ENCODE results near the gene MXI1.

The MXI1 gene

DNA sequence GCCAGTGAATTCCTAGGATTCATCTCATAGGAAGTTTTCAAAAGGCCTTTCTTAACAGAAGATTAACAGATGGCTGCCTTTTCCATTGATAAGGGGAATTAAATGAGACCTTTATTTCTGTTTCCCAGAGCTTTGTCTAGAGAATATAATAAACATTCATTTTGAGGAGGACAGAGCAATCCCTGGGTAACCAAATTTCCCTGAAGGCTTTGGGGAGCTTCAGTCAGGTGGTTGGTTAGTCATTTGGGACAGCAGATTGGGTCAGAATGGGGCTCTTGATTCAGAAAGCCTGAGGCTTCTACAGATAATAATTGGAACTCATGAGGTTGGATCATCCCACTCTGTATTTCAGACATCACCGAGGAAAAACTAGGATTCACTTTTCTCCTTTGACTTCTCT lies 21.8 kb downstream of the MXI1 start:
- CTCF ChIA-PET = interaction anchor here (0.5 to 0.7 kb wide), 3 partner anchors 28 to 54 kb away, joined by 3 to 5 read pairs (median 4); no protein-coding TSS in a partner anchor
- H3K27ac ChIP-seq = no peak overlapping the region
- TF ChIP-seq, protein P1, sequence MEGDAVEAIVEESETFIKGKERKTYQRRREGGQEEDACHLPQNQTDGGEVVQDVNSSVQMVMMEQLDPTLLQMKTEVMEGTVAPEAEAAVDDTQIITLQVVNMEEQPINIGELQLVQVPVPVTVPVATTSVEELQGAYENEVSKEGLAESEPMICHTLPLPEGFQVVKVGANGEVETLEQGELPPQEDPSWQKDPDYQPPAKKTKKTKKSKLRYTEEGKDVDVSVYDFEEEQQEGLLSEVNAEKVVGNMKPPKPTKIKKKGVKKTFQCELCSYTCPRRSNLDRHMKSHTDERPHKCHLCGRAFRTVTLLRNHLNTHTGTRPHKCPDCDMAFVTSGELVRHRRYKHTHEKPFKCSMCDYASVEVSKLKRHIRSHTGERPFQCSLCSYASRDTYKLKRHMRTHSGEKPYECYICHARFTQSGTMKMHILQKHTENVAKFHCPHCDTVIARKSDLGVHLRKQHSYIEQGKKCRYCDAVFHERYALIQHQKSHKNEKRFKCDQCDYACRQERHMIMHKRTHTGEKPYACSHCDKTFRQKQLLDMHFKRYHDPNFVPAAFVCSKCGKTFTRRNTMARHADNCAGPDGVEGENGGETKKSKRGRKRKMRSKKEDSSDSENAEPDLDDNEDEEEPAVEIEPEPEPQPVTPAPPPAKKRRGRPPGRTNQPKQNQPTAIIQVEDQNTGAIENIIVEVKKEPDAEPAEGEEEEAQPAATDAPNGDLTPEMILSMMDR (conservative IDR thresholded peaks at IDR 0.05; ENCODE audit: low read depth) = no peak
- DNase-seq (ENCODE audit: low spot score) = no peak
- POLR2A ChIA-PET (ENCODE audit: low non-redundant PET) = interaction anchor here (0.5 kb wide), 1 partner anchor 345 kb away, joined by 3 read pairs; no protein-coding TSS in a partner anchor

DNA sequence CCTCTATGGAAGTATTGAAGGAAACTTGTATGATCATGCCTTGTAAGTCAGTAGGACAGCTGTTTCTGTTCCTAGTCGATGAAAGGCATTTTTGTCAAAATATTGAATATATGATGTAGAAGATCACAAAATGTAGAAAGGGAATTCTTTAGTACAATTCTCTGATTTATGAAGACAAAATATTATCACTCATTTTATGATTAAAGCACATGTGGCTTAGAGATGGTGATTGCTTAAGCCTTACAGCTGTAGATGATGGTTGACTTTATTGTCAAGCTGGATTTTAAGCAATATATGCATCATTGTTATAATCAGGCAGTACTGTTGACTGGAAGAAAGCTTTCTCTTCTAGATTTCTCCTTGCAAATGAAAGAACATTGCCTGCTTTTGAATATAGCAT lies 26.4 kb downstream of the MXI1 start:
- ChIA-PET POLR2A (ENCODE audit: low non-redundant PET) (no interaction called here), CTCF (no interaction called here)
- TF ChIP-seq, protein P1 (conservative IDR thresholded peaks at IDR 0.05; ENCODE audit: low read depth) = no peak
- no peak overlapping the region for H3K27ac ChIP-seq
- DNase-seq (ENCODE audit: low spot score) = no peak

DNA sequence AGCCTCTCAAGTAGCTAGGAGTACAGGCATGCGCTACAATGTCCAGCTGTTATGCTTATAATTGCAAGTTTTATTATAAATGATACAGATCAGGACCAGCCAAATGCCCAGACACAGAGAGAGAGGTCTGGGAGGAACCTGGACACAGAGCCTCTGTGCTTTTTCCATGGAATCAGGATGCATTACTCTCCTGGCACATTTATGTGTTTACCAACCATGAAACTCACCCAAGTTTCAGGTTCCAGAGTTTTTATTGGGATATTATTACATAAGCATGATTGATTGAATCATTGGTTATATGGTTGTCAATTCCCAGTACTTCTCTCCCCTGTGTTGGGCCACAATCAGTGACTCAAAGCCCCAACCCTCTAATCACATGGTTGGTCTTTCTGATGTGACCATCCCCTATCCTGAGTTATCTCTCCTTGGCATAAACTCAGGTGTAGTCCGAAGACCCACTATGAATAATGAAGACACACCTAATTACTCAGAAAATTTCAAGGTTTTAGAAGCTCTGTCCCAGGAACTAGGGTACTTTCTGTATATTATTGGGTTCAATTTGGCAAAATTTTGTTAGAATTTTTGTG lies 30.6 kb downstream of the MXI1 start:
- ChIA-PET POLR2A (ENCODE audit: low non-redundant PET) (no interaction called here), CTCF (interaction anchor here (0.6 to 0.7 kb wide), 2 partner anchors 58 to 262 kb away, joined by 3 read pairs; no protein-coding TSS in a partner anchor)
- TF ChIP-seq, protein P1 (conservative IDR thresholded peaks at IDR 0.05; ENCODE audit: low read depth) = no peak
- no peak overlapping the region for H3K27ac ChIP-seq
- no peak for DNase-seq (ENCODE audit: low spot score)

DNA sequence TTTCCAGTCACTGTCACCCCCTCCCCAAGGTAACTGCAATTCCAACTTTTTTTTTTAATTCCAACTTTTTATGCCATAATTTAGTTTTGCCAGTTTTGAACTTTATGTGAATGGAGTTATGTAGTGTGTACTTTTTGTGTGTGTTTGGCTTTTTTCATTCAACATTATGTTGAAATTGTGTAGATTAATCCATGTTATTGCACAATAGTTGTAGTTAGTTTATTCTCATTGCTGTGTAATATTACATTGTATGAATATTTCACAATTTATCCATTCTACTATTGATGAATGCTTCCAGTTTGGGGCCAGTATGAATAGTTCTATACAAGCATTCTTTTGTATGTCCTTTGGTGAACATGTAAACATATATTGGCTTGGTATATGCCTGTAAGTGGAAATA lies 32.5 kb downstream of the MXI1 start:
- TF ChIP-seq, protein P1 (conservative IDR thresholded peaks at IDR 0.05; ENCODE audit: low read depth) = no peak

DNA sequence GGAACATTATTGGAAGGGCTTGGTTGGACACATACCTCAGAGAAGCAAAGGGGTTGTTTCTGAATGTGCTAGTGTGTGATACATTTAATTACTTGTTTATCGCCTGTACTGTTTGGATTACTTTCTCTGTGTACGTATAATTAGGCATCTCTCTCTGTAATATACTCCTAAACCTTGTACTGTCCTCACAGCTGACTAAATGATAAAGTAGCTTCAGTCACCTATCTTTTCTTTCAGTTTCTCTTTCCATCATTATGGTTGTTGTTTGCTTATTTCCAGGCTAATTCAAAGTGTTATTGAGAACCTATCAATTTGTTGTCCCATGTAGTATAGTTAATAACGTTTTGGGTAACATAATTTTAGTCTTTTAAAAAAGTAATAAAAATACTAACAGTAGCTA lies 34.0 kb downstream of the MXI1 start:
- ChIA-PET POLR2A (ENCODE audit: low non-redundant PET) (no interaction called here), CTCF (interaction anchor here (0.6 to 1.4 kb wide), 3 partner anchors 65 to 103 kb away, joined by 3 read pairs; no protein-coding TSS in a partner anchor)
- H3K27ac ChIP-seq = no peak overlapping the region
- TF ChIP-seq, protein P1 (conservative IDR thresholded peaks at IDR 0.05; ENCODE audit: low read depth) = no peak
- DNase-seq (ENCODE audit: low spot score) = no peak

More for the DNA sequence above, 32.5 kb downstream of the MXI1 start:
- ChIA-PET POLR2A (ENCODE audit: low non-redundant PET) (no interaction called here), CTCF (interaction anchor here (0.6 kb wide), 1 partner anchor 397 kb away, joined by 3 read pairs; no protein-coding TSS in a partner anchor)
- DNase-seq (ENCODE audit: low spot score) = no peak
- no peak overlapping the region for H3K27ac ChIP-seq

DNA sequence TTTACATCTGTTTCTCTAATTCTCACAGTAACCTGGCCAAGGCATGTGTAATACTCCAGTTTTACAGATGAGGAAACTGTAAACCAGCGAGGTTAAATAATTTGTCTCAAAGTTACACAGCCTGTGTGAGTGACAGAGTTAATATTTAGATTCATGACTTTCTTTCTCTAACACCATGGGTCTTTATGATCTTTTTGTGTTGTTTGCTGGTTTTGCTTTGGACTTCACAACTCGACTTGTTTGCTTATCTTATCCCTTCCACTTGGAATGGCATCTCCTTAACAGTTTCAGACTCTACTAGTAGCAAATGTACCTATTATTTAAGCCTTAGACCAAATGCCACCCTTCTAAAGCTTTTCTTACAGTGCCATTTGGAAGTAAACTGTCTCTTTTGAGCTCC lies 34.4 kb downstream of the MXI1 start:
- ChIA-PET CTCF (interaction anchor here (0.6 to 1.4 kb wide), 2 partner anchors 67 to 104 kb away, joined by 3 read pairs; no protein-coding TSS in a partner anchor), POLR2A (ENCODE audit: low non-redundant PET) (no interaction called here)
- DNase-seq (ENCODE audit: low spot score) = no peak
- no peak overlapping the region for H3K27ac ChIP-seq
- TF ChIP-seq, protein P1 (conservative IDR thresholded peaks at IDR 0.05; ENCODE audit: low read depth) = no peak

All from RWPE1 (cell line).